ENCODE results near the gene LRRC71.

Gene LRRC71

DNA sequence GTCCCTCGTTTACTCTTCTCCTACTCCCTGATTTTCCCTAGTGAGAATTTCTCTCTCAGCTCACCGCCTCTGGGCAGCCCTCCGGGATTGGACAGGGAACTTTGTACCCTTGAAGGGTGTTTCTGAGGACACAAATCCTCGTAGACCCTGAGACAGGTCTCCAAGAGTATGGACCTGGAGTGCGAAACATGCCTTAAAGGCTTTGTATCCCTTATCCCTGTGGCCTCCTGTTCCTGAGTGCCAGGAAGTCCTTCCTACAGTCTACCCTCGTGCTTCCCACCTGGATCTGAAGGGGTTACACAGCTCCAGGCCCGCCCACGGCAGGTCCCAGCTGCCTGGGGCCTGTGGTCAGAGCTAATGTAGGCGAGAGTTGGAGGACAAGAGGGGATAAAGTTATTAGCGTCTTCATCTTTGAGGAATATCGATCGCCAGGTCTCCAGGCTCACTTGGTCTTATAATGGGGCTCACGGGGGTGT lies 34.5 kb upstream of the LRRC71 start:
- H3K4me3 Mint-ChIP-seq: no peak overlapping the region
- H3K36me3 Mint-ChIP-seq: no peaks in the 10 kb centered on the region
- H3K27ac Mint-ChIP-seq: no peak overlapping the region
- ATAC-seq: no peak
- H3K4me1 Mint-ChIP-seq: peaks cover 6% of the 10 kb centered on the region
- peaks cover 95% of the 10 kb centered on the region for H3K27me3 Mint-ChIP-seq
- no peaks in the 10 kb centered on the region for H3K9me3 Mint-ChIP-seq

DNA sequence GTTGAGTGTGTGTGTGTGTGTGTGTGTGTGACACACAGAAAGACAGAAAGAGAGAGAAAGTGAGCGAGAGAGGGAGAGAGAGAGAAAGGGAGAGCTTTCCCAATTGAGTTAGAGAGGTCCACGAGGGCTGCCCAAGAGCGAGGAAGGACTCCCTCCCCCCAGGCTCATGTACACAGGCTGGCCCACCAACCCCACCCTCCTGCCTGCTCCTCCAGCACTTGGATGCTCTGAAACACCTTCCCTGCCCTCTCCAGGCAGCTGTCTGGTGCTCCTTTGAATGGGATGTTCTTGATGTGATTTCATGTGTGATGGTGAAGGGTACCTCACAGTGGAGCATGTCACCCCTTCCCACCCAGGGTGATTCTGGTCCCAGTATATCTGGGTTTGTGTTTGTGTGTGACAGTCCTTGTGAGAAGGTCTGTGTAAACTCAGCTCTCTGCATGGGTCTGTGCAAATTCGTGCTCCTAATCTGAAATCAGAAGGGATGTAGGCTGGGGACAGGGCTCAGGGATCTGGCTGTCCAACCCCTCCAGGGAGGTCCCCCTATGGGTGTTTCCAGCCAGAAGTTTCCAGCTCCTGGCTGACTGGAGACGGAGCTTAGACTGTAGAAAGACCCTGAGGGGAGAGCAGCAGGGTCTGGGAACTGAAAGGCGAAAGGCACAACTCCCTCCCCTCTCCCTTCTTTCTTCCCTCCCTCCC lies 33.7 kb upstream of the LRRC71 start:
- Mint-ChIP-seq H3K4me1 (peaks cover 6% of the 10 kb centered on the region), H3K36me3 (no peaks in the 10 kb centered on the region), H3K27me3 (peaks cover 95% of the 10 kb centered on the region), H3K27ac (no peak overlapping the region), H3K9me3 (no peaks in the 10 kb centered on the region), H3K4me3 (no peak overlapping the region)
- ATAC-seq: peak; percentile 13

DNA sequence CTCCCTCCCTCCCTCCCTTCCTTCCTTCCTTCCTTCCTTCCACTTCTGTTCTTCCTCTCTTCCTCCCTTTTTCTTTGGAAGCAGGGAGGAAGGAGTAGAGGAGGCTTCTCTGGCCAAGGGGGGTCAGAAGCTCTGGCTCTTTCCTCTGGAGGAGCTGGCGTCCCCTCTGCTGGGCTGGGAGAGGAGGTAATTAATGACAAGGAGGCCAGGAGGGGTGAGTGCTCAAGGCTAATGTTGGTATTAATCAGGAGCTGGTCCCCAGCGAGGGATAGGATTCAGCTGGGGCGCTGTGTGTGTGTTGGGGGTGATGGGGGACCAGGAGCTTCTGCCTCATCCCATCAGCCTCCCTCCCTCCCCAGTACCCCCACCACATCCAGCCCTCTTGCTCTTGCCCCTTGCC lies 33.1 kb upstream of the LRRC71 start:
- Mint-ChIP-seq H3K27ac (no peak overlapping the region), H3K27me3 (peaks cover 95% of the 10 kb centered on the region), H3K36me3 (no peaks in the 10 kb centered on the region), H3K4me1 (peaks cover 6% of the 10 kb centered on the region), H3K9me3 (no peaks in the 10 kb centered on the region), H3K4me3 (no peak overlapping the region)
- no peak for ATAC-seq

DNA sequence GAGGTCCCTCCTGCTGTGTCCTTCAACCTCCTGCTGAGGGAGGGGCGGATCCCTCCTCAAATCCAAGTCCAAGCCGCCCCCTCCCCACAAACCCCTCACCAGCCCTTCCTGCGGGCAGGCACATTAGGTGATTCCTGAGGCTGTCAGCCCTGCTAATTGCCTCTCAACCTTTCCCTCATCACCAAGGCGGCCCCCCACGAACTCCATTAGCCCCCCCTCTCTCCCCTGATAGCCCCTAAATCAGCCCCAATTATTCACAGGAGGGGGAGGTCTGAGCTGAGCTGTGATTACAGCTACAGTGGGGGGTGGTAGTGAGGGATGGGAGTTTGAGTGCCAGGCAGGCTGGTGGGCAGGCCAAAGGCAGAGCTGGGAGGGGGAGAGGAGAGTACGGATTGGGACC lies 32.7 kb upstream of the LRRC71 start:
- Mint-ChIP-seq H3K9me3 (no peaks in the 10 kb centered on the region), H3K4me1 (peaks cover 6% of the 10 kb centered on the region), H3K27ac (no peak overlapping the region), H3K36me3 (no peaks in the 10 kb centered on the region), H3K4me3 (no peak overlapping the region), H3K27me3 (peaks cover 95% of the 10 kb centered on the region)
- no peak for ATAC-seq

DNA sequence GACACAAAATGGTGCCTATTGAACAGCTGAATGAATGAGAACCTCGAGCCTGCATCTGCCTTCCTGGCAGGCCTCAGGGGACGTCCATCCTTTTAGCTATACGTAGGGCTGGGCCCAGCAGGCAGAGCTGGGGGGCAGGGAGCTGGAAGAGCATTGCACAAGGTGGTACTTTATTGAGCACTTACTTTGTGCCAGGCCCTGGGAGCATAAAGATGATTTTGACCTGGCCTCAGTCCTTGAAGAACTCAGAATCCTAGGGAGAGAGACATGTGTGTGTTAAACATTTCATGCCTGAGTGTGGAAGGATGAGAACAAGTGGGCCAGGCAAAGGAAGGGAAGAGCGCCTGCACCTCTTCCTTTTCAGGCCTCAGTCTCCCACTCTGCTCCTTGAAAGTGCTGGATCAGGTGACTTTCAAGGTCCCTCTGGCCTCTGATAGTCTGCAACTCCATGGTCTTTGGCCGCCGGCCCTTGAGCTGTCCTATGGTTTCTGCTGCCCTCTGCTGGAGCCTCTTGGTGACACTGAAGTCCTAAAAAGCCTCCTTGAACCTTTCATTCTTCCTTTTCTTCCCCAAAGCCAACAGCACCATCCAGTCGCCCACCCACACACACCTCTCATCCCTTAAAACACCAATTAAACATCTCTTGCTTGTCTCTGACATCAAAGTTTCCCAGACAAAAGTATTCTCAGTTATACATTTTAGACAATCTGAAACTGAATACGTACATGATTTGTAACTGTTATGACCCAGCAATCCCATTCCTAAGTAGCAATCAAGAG lies 30.4 kb upstream of the LRRC71 start:
- H3K9me3 Mint-ChIP-seq: no peaks in the 10 kb centered on the region
- ATAC-seq: no peak
- H3K4me3 Mint-ChIP-seq: no peak overlapping the region
- H3K4me1 Mint-ChIP-seq: peaks cover 6% of the 10 kb centered on the region
- no peaks in the 10 kb centered on the region for H3K36me3 Mint-ChIP-seq
- H3K27ac Mint-ChIP-seq: no peak overlapping the region
- peaks cover 95% of the 10 kb centered on the region for H3K27me3 Mint-ChIP-seq

DNA sequence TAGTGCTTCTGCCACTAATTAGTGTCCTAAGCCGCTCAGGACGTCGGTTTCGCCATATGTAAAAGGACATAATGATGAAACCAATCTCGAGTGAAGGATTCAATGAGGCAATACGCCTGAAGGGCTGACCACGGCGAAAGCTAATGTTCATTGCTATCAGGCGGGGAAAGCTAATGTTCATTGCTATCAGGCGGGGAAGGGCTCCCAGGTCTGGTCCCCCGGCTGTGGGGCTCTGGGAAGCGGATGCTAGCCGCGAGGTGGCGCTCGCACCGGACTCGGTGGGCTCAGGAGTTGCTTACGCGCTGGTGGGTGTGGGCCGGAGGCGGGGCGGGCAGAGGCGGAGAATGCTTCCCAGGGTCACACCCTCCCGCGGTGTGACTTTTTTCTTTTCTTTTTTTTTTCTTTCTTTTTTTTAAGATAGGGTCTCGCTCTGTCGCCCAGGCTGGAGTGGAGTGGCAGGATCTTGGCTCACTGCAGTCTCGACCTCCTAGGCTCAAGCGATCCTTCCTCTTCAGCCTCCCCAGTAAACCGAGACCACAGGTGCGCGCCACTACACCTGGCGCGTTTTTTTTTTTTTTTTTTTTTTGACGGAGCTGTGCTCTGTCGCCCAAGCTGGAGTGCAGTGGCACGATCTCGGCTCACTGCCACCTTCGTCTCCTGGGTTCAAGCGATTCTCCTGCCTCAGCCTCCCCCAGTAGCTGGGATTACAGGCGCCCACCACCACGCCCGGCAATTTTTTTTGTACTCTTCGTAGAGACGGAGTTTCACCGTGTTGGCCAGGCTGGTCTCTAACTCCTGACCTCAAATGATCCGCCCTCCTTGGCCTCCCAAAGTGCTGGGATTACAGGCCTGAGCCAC lies 28.0 kb upstream of the LRRC71 start:
- peak; percentile 67 for ATAC-seq
- H3K4me1 Mint-ChIP-seq: peaks cover 6% of the 10 kb centered on the region
- no peak overlapping the region for H3K27ac Mint-ChIP-seq
- H3K4me3 Mint-ChIP-seq: peak overlapping the region; percentile 15
- H3K36me3 Mint-ChIP-seq: no peaks in the 10 kb centered on the region
- peaks cover 99% of the 10 kb centered on the region for H3K27me3 Mint-ChIP-seq
- no peaks in the 10 kb centered on the region for H3K9me3 Mint-ChIP-seq

DNA sequence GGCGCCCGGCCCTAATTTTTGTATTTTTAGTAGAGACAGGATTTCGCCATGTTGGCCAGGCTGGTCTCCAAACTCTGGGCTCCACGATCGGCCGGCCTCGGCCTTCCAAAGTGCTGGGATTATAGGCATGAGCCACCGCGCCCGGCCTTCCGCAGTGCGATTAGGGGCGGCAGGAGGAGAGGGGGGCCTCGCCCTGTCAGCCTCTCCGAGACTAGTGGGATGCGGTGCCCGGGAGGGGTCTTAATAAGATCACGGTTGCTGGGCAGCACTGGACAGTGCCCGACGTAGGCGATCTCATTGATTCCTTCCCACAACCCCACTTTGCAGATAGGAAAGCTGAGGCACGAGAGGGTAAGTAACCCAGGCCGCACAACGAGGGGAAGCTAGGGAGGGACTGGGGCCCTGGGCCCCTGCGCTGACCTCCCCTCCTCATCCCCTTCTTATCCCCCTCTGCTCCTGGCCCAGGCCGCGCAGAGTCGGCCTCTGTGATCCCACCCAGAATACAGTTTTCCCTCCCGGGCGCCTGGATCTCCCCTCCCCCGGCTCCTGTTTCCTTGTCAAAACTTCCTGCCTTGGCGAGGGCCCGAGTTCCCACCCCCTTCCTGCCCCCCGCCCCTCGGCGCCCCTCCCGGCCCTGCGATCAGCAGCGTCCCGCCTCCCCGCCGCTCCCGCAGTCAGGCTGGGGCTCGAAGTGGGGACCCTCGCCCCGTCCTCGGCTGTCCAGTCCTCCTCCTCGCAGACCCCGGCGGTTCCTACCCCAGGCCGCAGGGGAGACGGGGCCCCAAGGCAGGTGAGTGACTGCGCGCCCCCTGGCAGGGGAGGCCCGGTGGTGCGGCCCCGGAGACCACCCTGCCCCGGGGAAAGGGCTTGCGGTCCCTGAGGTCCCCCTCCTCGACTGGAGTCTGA lies 27.1 kb upstream of the LRRC71 start, which contains the start of gene PEAR1:
PEAR1 (plus strand) TSS at position 671 of the 906 bp plus-strand sequence. CDS start 10,209 bp downstream, outside the sequence.
- Mint-ChIP-seq H3K36me3 (no peaks in the 10 kb centered on the region), H3K4me3 (peak within 1 kb of the TSS; percentile 15), H3K4me1 (peaks cover 8% of the 10 kb centered on the region), H3K9me3 (no peaks in the 10 kb centered on the region), H3K27me3 (peaks cover 99% of the 10 kb centered on the region), H3K27ac (no peak within 1 kb of the TSS)
- no peak for ATAC-seq

DNA sequence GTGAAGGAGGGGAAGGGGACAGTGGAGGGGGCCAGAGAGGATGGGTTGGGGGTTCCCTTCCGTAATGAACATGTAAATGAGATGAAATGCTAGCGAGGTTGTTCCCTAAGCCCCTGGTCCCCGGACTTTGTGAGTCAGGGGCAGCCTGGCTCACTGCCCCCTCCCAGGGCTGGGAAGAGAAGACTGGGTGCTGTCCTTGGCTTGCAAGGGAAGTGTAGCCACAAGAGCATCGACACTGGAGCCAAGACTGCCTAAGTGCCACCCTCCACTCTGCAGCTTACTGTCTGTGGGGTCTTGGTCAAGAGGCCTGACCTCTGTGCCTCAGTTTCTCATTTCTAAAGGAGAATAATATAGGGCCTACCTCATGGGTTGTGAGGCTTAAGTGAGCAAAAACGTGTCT lies 26.4 kb upstream of the LRRC71 start:
- Mint-ChIP-seq H3K4me3 (no peak overlapping the region), H3K27me3 (peaks cover 99% of the 10 kb centered on the region), H3K9me3 (no peaks in the 10 kb centered on the region), H3K36me3 (no peaks in the 10 kb centered on the region), H3K4me1 (peaks cover 10% of the 10 kb centered on the region), H3K27ac (no peak overlapping the region)
- no peak for ATAC-seq

DNA sequence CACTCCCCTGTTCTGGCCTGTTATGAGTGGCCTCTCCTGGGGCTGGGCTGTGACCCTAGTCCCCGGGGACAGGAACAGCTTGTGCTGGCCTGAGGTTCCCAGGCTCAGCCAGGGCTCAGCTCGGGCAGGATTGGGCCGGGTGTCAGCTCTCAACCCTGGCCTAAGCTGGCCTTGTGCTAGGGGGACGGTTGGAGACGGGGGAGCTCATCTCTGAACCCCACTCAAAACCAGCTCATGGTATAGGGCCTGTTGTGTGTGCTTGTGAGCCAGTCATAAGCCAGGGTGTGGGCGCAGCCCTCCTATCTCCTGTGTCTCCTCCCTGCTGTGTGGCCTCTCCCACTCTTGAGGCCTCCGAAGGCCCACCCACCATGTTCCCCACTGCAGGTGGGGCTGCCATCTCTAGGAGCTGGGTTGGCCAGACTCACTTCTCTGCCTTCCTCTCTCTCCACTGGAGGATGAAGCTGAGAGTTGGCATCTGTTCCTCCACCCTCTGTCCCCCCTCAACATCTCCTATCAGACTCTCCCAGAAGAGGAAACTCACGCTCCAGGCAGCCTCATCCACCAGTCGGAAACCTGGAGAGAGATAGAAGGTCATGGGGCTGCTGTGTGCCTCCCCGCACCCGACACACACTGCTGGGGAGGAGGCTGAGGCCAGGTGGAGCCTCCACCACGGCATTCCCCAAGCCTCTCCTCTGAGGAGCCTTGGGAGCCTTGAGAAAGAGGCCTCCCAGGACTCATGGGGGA lies 25.5 kb upstream of the LRRC71 start:
- H3K4me1 Mint-ChIP-seq: peaks cover 10% of the 10 kb centered on the region
- no peak overlapping the region for H3K27ac Mint-ChIP-seq
- no peaks in the 10 kb centered on the region for H3K36me3 Mint-ChIP-seq
- peak; percentile 13 for ATAC-seq
- H3K4me3 Mint-ChIP-seq: no peak overlapping the region
- H3K27me3 Mint-ChIP-seq: peaks cover 96% of the 10 kb centered on the region
- H3K9me3 Mint-ChIP-seq: no peaks in the 10 kb centered on the region

DNA sequence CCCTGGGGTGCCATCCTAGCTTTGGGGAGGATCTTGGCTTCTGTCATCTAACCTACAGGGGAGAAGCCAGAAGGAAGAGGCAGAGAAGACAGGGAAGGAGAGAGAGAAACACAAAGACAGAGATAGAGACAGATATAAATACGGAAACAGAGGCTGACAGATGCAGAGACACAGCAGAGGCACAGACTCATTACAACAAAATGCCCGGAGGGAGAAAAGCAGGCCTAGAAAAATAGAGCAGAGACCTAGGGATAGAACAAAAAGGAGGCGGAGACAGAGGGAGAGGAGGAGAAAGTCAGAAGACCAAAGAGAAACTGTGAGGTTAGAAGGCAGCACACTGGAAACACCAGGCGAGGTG lies 25.0 kb upstream of the LRRC71 start:
- no peak overlapping the region for H3K4me3 Mint-ChIP-seq
- no peak overlapping the region for H3K27ac Mint-ChIP-seq

DNA sequence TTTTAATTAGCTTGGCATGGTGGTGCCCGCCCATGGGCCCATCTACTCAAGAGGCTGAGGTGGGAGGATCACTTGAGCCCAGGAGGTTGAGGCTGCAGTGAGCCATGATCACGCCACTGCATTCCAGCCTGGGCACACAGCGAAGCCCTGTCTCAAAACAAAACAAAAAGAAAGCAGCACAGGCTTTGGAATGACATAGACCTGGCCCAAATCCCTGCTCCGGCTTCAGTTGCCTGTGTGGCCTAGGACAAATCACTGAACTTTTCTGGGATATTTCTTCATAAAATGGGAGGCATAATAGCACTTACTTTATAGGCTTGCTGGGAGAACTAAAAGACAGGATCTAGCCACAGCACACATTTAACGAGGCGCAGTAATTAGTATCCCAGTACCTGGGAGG lies 24.5 kb upstream of the LRRC71 start:
- H3K36me3 Mint-ChIP-seq: no peaks in the 10 kb centered on the region
- no peaks in the 10 kb centered on the region for H3K9me3 Mint-ChIP-seq
- H3K27ac Mint-ChIP-seq: no peak overlapping the region
- ATAC-seq: no peak
- no peak overlapping the region for H3K4me3 Mint-ChIP-seq
- peaks cover 4% of the 10 kb centered on the region for H3K4me1 Mint-ChIP-seq
- peaks cover 88% of the 10 kb centered on the region for H3K27me3 Mint-ChIP-seq

More for the DNA sequence above, 25.0 kb upstream of the LRRC71 start:
- Mint-ChIP-seq H3K27me3 (peaks cover 90% of the 10 kb centered on the region), H3K36me3 (no peaks in the 10 kb centered on the region), H3K9me3 (no peaks in the 10 kb centered on the region), H3K4me1 (peaks cover 5% of the 10 kb centered on the region)
- ATAC-seq: no peak

DNA sequence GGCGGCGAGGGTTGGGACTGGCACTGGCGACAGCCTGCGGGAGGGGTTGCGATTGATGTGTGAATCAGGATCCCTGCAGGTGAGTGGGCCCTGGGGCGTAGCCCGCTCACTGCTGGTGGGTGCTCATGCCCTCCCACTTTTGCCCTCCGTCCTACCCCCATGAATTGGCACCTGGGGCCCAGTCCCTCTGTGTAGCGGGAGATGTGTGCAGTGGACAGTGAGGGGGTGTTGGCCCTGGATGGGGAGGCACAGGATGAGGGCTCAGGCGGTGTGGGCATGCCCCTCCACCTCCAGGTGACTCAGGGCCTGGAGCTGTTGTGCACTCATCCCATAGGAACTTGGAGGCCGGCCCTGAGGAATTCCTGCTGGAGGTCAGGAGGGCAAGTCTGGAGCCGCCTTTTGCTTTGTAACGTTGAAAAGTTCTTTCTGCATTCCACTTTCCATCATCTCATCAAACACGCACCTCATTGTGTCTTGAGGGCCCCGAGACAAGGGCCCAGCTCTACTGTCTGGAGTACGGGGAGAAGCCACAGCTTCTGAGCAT lies 23.9 kb upstream of the LRRC71 start:
- H3K4me1 Mint-ChIP-seq: peaks cover 4% of the 10 kb centered on the region
- no peak overlapping the region for H3K4me3 Mint-ChIP-seq
- ATAC-seq: no peak
- peaks cover 88% of the 10 kb centered on the region for H3K27me3 Mint-ChIP-seq
- no peak overlapping the region for H3K27ac Mint-ChIP-seq
- no peaks in the 10 kb centered on the region for H3K9me3 Mint-ChIP-seq
- H3K36me3 Mint-ChIP-seq: no peaks in the 10 kb centered on the region

DNA sequence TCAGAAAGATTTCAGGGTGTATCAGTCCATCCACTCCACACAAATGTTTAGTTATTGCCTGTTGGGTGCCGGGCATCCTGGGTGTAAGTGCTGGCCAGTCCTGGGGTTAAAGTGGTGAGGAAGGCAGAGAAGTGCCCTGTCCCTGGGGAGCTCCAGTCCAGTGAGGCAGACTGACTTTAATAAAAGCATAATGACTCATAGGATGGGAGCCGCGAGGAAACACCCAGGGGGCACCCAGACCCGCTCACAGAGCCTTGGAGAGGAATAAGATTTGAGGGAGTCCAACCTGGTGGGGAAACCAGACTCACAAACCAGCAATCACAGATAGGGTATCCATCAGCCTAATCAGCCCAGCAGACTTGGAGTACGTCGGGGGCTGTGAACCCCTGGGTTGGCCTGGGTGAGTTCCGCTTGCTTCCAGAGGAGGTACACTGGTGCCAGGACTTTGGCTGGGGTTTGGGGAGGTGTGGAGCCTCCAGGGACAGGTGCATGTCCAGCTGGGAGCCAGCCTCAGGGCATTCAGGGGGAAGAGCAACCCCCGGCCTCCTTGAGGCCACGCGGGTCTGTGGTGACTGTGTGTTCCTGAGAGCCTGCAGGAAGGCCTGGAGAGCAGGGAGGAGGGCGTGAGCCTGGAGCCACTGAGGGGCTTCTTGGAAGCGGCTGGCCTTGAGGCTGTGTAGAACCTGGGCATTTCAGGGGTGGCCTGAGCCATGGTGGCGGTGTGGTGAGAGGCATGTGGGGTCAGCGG lies 23.2 kb upstream of the LRRC71 start:
- Mint-ChIP-seq H3K27me3 (peaks cover 88% of the 10 kb centered on the region), H3K27ac (no peak overlapping the region), H3K9me3 (no peaks in the 10 kb centered on the region), H3K4me1 (peaks cover 4% of the 10 kb centered on the region), H3K36me3 (no peaks in the 10 kb centered on the region), H3K4me3 (no peak overlapping the region)
- ATAC-seq: no peak

Measured in stimulated activated memory B cell treated with anti-CD40 and anti-IgM and Interleukin-4, amounts not matched to agents 10 μg/mL and 1 μg/mL and 100 μg/mL, for 72 hours (primary cell).